SH-SY5Y (cell line): Measurements from ENCODE around the gene GRIFIN.

ENCODE experiments used
- GATA2 ChIP-seq: IDR thresholded peaks from 2 replicates; pipeline ENCODE4 v1.6.1; 2011; ENCODE audit warnings: mild to moderate bottlenecking, low read depth, low read length
- GATA3 ChIP-seq: IDR thresholded peaks from 2 replicates; pipeline ENCODE4 v1.6.1; 2011; ENCODE audit warnings: low read depth, mild to moderate bottlenecking, low read length, moderate library complexity

DNA sequence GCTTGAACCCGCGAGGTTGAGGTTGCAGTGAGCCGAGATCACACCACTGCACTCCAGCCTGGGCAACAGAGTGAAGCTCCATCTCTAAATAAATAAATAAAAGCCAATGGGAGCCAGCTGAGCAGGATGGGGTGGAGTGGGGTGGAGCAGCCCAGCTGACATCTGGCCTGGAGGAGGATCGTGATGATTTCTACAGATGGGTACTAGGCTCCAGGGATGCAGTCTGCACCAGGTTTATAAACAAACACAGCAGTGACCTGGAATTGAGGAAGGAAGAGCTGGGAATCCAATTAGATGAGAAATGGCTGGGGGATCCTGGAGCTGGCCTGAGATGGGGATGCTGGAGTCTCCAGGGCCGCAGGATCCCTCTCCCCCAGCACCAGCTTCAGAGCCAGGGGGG, 7.3 kb upstream of the GRIFIN start:
- TF ChIP-seq GATA2, result no peak
- TF ChIP-seq GATA3, result no peak
